ENCODE measurements around the gene CHST11.

The CHST11 gene

GRCh38 chr12:104590022-104590421, 133.3 kb downstream of the CHST11 start:
- DNase-seq: no peak

- no peak for DNase-seq
Observed at GRCh38 chr12:104591257-104591885, 134.6 kb downstream of the CHST11 start.

- no peak for DNase-seq
Observed at GRCh38 chr12:104593482-104593881, 136.7 kb downstream of the CHST11 start.

- no peak for DNase-seq
Observed at GRCh38 chr12:104596134-104596799, 139.5 kb downstream of the CHST11 start.

GRCh38 chr12:104596898-104597843, 140.4 kb downstream of the CHST11 start:
- DNase-seq: no peak

- DNase-seq: no peak
Observed at GRCh38 chr12:104598342-104599271, 141.9 kb downstream of the CHST11 start.

- no peak for DNase-seq
Observed at GRCh38 chr12:104599272-104600035, 142.7 kb downstream of the CHST11 start.

- DNase-seq: no peak
Observed at GRCh38 chr12:104600036-104600712, 143.4 kb downstream of the CHST11 start.

GRCh38 chr12:104600790-104601739, 144.3 kb downstream of the CHST11 start:
- no peak for DNase-seq

GRCh38 chr12:104602406-104602805, 145.7 kb downstream of the CHST11 start:
- no peak for DNase-seq

- DNase-seq: no peak
Observed at GRCh38 chr12:104602896-104603295, 146.1 kb downstream of the CHST11 start.

- DNase-seq: no peak
Observed at GRCh38 chr12:104603545-104603973, 146.8 kb downstream of the CHST11 start.

GRCh38 chr12:104604070-104604994, 147.6 kb downstream of the CHST11 start:
- no peak for DNase-seq

- DNase-seq: no peak
Observed at GRCh38 chr12:104604995-104605675, 148.4 kb downstream of the CHST11 start.

GRCh38 chr12:104605685-104606084, 148.9 kb downstream of the CHST11 start:
- no peak for DNase-seq

GRCh38 chr12:104608998-104609397, 152.2 kb downstream of the CHST11 start:
- DNase-seq: no peak

GRCh38 chr12:104609445-104609844, 152.7 kb downstream of the CHST11 start:
- DNase-seq: no peak
